Measurements from ENCODE around the gene TNFRSF12A. TPM values are rescaled to one million over a fixed set of nuclear protein-coding genes. Genes with fewer than 3 reads are reported as not detected.

TNFRSF12A gene
- total and polyA plus RNA-seq, 2 of the 13 experiments (the other 11 are each of a cell fraction or from before 2014, with no cell fraction given), result 61.9 to 66.0 TPM

DNA sequence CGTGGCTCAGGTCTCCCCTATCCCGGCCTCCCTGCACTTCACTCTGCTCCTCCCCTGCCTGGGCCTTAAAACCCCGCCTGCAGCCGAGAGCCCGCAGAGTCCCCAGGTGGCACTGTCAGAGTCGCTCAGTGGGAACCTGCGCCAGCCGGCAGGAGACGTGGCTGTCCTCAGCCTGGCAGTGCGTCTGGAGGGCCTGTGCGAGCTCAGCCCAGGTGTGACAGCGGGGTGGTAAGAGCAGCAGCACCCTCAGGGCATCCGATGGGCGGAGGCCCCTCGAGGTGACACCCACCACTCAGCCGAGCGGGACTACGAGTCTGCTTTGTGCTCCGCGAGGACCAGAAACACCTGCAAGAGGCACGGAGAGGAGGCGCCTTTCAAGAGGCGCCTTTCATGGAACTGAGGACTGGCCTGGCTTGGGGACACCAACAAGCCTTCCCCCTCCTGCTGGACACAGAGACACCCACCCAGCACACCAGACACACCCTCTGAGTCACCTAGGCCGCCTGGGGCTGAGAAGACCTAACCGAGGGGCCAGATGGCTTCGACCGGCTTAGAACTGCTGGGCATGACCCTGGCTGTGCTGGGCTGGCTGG, 7.2 kb upstream of the TNFRSF12A start, which contains the start of gene CLDN9:
CLDN9 (plus strand) TSS at position 96 of the 593 bp plus-strand sequence; CDS start at position 536, 440 bp downstream.
- DNase-seq (ENCODE audit: low spot score), result no peak
- Histone ChIP-seq H3K27ac (ENCODE audit: extremely low read length, insufficient read depth, low read length) (no peak within 1 kb of the TSS), H3K9ac (ENCODE audit: insufficient read depth, low read depth, low read length) (no peak within 1 kb of the TSS)

More for the DNA sequence above, 7.2 kb upstream of the TNFRSF12A start, which contains the start of gene CLDN9:
- in situ Hi-C loops (cut with HindIII; ENCODE audit: extremely low pct_ligation_motif_present, low pct_unique_long_range_greater_than_20kb) (no loop called here), intact Hi-C loops (cut with micrococcal nuclease; ENCODE audit: unreplicated experiment) (no loop called here)
- Histone ChIP-seq H3K79me2 (ENCODE audit: insufficient read depth, low read length) (no peaks in the 10 kb centered on the region), H3K4me1 (ENCODE audit: insufficient read depth, low read length) (peaks cover 98% of the 10 kb centered on the region), H4K20me1 (ENCODE audit: insufficient read depth, low read length) (no peaks in the 10 kb centered on the region), H3K36me3 (replicated peaks in 1 of 2; ENCODE audit: control insufficient read depth in 1 of 2, insufficient read depth in 2 of 2, low read length in 2 of 2) (no peaks in the 10 kb centered on the region), H3K9me3 (ENCODE audit: low read length) (no peaks in the 10 kb centered on the region), H2AFZ (ENCODE audit: low read length) (no peak within 1 kb of the TSS), H3K27me3 (ENCODE audit: control insufficient read depth in 1 of 2, insufficient read depth in 2 of 2, low read length in 2 of 2) (peaks cover 7 to 22% of the 10 kb centered on the region in 2 experiments; a peak in 4 of 5 replicates), H3K4me3 (replicated peaks in 1 of 3; ENCODE audit: insufficient read depth in 1 of 3, low read depth in 2 of 3, low read length in 3 of 3) (peak within 1 kb of the TSS; percentile 16 to 40 (median 29); a peak in 3 of 6 replicates), H3K4me2 (ENCODE audit: low read depth, low read length) (peak within 1 kb of the TSS; percentile 55)
- TF ChIP-seq ZFP41 (CRISPR knock-in tag; IDR thresholded peaks at IDR 0.05; ENCODE audit: borderline replicate concordance), result no peak
- no peak for TF ChIP-seq ZNF362 (CRISPR knock-in tag; IDR thresholded peaks at IDR 0.05; ENCODE audit: borderline replicate concordance)
- TF ChIP-seq HNRNPL (IDR thresholded peaks at IDR 0.05; ENCODE audit: low read depth, low read length), result 0 out of 2 replicates have a peak, but pooled peaks have one; percentile 41
- peak; percentile 3; the same call in 1 of the 2 replicates for TF ChIP-seq NFKB2 (CRISPR knock-in tag; IDR thresholded peaks at IDR 0.05; ENCODE audit: borderline replicate concordance)
- TF ChIP-seq, protein P1, sequence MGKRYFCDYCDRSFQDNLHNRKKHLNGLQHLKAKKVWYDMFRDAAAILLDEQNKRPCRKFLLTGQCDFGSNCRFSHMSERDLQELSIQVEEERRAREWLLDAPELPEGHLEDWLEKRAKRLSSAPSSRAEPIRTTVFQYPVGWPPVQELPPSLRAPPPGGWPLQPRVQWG (CRISPR knock-in tag; IDR thresholded peaks at IDR 0.05; ENCODE audit: borderline replicate concordance, low read depth), result no peak
- no peak for TF ChIP-seq SKI (IDR thresholded peaks at IDR 0.05; ENCODE audit: partially characterized antibody)
- no peak for TF ChIP-seq NONO (IDR thresholded peaks at IDR 0.05)
- 0 out of 2 replicates have a peak, but pooled peaks have one; percentile 51 for TF ChIP-seq NONO (CRISPR knock-in tag; conservative IDR thresholded peaks at IDR 0.05)
- TF ChIP-seq ZNF773 (CRISPR knock-in tag; IDR thresholded peaks at IDR 0.05; ENCODE audit: borderline replicate concordance), result no peak
- TF ChIP-seq, protein P2, sequence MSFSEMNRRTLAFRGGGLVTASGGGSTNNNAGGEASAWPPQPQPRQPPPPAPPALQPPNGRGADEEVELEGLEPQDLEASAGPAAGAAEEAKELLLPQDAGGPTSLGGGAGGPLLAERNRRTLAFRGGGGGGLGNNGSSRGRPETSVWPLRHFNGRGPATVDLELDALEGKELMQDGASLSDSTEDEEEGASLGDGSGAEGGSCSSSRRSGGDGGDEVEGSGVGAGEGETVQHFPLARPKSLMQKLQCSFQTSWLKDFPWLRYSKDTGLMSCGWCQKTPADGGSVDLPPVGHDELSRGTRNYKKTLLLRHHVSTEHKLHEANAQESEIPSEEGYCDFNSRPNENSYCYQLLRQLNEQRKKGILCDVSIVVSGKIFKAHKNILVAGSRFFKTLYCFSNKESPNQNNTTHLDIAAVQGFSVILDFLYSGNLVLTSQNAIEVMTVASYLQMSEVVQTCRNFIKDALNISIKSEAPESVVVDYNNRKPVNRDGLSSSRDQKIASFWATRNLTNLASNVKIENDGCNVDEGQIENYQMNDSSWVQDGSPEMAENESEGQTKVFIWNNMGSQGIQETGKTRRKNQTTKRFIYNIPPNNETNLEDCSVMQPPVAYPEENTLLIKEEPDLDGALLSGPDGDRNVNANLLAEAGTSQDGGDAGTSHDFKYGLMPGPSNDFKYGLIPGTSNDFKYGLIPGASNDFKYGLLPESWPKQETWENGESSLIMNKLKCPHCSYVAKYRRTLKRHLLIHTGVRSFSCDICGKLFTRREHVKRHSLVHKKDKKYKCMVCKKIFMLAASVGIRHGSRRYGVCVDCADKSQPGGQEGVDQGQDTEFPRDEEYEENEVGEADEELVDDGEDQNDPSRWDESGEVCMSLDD (CRISPR knock-in tag; IDR thresholded peaks at IDR 0.05; ENCODE audit: borderline replicate concordance), result no peak
- TF ChIP-seq ZNF776 (CRISPR knock-in tag; IDR thresholded peaks at IDR 0.05), result 0 out of 2 replicates have a peak, but pooled peaks have one; percentile 21
- TF ChIP-seq, protein P3, sequence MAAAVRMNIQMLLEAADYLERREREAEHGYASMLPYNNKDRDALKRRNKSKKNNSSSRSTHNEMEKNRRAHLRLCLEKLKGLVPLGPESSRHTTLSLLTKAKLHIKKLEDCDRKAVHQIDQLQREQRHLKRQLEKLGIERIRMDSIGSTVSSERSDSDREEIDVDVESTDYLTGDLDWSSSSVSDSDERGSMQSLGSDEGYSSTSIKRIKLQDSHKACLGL (CRISPR knock-in tag; IDR thresholded peaks at IDR 0.05), result 0 out of 2 replicates have a peak, but pooled peaks have one; percentile 32
- TF ChIP-seq ZC3H13 (CRISPR knock-in tag; IDR thresholded peaks at IDR 0.05), result peak; percentile 50; the same call in 1 of the 2 replicates
- TF ChIP-seq, protein P4, sequence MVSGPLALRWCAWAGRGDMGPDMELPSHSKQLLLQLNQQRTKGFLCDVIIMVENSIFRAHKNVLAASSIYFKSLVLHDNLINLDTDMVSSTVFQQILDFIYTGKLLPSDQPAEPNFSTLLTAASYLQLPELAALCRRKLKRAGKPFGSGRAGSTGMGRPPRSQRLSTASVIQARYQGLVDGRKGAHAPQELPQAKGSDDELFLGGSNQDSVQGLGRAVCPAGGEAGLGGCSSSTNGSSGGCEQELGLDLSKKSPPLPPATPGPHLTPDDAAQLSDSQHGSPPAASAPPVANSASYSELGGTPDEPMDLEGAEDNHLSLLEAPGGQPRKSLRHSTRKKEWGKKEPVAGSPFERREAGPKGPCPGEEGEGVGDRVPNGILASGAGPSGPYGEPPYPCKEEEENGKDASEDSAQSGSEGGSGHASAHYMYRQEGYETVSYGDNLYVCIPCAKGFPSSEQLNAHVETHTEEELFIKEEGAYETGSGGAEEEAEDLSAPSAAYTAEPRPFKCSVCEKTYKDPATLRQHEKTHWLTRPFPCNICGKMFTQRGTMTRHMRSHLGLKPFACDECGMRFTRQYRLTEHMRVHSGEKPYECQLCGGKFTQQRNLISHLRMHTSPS (CRISPR knock-in tag; IDR thresholded peaks at IDR 0.05; ENCODE audit: low read depth), result peak; percentile 54
- TF ChIP-seq ZFX (CRISPR knock-in tag; IDR thresholded peaks at IDR 0.05; ENCODE audit: low read depth), result peak; percentile 26; the same call in 1 of the 2 replicates
- TF ChIP-seq ATF7-NPFF (CRISPR knock-in tag; IDR thresholded peaks at IDR 0.05; ENCODE audit: low read depth), result 0 out of 2 replicates have a peak, but pooled peaks have one; percentile 34
- ChIA-PET CTCF (ENCODE audit: low intra/inter-chr PET ratio, low total read pairs) (no interaction called here), POLR2A (interaction anchor here (0.8 to 14.2 kb wide), 2 partner anchors 9 to 10 kb away, joined by 3 to 750 read pairs; partner anchors contain the start of genes CLDN6, HCFC1R1, THOC6 and TNFRSF12A)
- no TSS peak for BruUV-seq (replicated peaks)
- ATAC-seq (peak; percentile 52), FAIRE-seq (no peak)
- 12% methylated on average over 11 of the region's 27 CpGs for WGBS (ENCODE audit: low lambda C conversion rate)

Measured in HepG2 (cell line).